NCI-H2081 (cell line): ENCODE data around the gene OR10V1.
"Not testable (repeated sequence)": the region's sequence is repeated elsewhere in the genome, so short reads cannot be mapped to it uniquely, and the experiment has no call there.

Source experiments
- DNase-seq, 2 experiments: peaks; one replicate each; lab custom pipeline; 2025; lab: John Stamatoyannopoulos, UW

OR10V1 gene

DNA sequence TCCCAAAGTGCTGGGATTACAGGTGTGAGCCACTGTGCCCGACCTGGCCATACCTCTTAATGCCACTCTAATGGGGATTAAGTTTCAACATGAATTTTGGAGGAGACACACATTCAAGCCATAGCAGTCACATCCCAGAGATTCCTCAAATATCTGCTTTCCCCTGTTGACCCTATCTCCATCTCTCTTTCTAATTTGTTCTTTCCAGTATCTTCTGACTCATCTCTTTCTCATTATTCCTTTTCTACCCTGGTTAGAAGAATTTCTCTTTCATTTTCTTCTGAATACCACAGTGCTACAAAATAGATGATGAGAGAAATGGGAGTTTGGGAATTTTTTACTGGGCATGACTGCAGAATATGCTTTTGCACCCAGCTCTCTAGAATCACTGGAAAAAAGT lies 5.1 kb downstream of the OR10V1 start:
- no peak for DNase-seq

DNA sequence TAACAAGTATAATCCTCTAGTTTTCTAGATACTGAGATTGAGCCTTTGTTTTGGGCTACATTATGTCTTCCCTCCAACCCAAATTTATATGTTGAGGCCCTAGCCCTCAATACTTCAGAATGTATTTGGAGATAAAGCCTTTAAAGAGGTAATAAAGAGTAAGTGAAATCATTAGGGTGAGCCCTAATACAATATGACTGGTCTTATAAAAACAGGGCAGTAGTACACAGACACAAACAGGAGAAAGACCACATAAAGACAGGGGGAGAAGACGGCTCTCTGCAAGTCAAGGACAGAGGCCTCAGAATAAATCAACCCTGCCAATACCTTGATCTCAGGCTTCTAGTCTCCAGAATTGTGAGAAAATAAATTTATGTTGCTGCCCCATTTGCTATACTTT lies 6.3 kb downstream of the OR10V1 start:
- no peak for DNase-seq

GRCh38 chr11:59706518-59707285 lies 6.9 kb downstream of the OR10V1 start:
- DNase-seq: no peak

DNA sequence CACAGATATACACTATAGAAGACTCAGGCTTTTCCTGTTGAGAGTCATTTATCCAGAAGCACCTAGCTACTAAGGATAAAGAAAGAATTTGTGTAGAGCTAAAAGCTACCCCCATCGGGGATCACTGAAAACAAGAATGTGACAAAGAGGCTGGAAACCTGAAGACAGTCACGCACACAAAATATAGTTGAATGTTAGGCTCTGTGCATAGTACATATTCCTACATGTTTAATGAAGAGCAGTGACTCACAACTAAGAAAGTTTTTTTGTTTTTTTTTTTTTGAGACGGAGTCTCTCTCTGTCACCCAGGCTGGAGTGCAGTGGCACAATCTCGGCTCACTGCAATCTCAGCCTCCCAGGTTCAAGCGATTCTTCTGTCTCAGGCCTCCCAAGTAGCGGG lies 8.4 kb downstream of the OR10V1 start:
- DNase-seq: no peak

DNA sequence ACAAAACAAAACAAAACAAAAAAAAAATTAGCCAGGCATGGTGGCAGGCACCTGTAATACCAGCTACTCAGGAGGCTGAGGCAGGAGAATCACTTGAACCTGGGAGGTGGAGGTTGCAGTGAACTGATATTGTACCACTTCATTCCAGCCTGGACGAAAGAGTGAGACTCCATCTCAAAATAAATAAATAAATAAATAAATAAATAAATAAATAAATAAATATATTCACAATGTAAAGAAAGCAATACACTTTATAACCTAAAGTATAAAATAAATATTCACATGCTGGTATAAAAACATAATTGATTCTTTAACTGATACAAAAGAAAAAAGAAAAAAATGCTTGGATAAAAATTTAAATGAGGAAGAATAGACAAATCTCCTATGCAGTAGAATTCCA lies 10.1 kb downstream of the OR10V1 start:
- DNase-seq: not testable (repeated sequence)

DNA sequence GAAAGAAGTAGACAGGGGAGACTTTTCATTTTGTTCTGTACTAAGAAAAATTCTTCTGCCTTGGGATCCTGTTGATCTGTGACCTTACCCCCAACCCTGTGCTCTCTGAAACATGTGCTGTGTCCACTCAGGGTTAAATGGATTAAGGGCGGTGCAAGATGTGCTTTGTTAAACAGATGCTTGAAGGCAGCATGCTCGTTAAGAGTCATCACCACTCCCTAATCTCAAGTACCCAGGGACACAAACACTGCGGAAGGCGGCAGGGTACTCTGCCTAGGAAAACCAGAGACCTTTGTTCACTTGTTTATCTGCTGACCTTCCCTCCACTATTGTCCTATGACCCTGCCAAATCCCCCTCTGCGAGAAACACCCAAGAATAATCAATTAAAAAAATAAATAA lies 13.5 kb downstream of the OR10V1 start:
- DNase-seq: not testable (repeated sequence)

DNA sequence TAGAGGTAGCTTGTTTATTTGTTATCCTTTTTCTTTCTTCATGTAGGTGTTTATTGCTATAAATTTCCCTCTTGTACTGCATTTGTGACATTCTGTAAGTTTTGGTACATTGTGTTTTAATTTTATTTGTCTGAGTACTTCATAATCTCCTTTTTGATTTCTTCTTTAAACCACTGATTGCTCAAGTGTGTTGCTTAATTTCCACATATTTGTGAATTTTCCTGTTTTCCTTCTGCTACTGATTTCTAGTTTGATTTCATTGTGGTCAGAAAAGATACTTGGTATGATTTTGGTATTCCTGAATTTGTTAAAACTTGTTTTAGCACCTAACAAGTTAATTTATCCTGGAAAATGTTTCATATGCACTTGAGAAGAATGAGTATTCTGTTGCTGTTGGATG lies 15.1 kb downstream of the OR10V1 start:
- no peak for DNase-seq

DNA sequence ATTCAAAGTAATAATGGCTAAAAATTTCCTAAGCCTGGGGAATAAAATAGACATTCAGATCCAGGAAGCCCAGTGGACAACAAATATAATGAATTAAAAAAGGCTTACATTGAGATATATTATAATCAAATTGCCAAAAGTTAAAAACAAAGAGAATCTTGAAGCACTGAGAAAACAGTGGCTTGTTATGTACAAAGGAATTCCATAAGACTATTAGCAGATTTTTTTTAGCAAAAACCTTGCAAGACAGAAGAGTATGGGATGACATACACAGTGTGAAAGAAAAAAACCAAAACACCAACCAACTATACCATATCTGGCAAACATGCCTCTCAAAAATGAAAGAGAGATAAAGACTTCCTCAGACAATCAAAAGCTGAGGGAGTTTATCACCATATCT lies 20.7 kb downstream of the OR10V1 start:
- DNase-seq: no peak

DNA sequence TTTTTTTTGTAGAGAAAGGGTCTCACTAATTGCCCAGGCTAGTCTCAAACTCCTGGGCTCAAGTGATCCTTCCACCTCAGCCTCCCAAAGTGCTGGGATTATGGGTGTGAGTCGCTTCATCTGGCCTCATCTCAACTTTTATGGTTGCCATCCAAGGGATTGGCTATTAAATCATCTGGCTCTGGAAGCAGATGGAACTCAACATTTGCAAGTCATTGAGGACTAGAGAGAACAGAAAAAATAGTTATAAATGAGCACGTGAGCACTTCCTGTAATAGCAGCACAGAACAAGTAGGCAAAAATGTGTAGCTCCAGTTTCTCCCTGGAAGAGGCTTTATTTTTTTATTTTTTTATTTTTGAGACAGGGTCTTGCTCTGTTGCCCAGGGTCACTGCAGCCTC lies 22.5 kb downstream of the OR10V1 start:
- no peak for DNase-seq

DNA sequence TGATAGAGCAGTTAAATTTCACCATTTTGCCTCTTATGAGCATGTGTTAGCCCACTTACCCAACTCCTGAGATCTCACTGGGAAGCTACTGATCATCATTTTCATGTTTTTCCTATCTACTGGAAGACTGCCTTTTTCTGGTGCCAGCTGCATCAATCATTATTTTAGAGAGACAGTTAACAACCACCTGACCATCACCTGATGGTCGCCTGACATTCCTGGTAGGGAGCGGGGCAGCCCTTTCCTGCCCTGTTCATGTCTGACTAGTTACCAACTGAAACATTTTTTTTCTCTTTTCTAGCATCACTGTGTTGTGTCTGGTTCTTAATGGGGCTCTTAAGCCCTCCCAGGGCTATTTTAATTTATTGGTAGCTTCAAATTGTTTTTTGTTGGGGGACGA lies 24.6 kb downstream of the OR10V1 start:
- no peak for DNase-seq

- DNase-seq: peak in 1 of 2 experiments; percentile 33
Observed at GRCh38 chr11:59681260-59681725, 32.4 kb downstream of the OR10V1 start.

DNA sequence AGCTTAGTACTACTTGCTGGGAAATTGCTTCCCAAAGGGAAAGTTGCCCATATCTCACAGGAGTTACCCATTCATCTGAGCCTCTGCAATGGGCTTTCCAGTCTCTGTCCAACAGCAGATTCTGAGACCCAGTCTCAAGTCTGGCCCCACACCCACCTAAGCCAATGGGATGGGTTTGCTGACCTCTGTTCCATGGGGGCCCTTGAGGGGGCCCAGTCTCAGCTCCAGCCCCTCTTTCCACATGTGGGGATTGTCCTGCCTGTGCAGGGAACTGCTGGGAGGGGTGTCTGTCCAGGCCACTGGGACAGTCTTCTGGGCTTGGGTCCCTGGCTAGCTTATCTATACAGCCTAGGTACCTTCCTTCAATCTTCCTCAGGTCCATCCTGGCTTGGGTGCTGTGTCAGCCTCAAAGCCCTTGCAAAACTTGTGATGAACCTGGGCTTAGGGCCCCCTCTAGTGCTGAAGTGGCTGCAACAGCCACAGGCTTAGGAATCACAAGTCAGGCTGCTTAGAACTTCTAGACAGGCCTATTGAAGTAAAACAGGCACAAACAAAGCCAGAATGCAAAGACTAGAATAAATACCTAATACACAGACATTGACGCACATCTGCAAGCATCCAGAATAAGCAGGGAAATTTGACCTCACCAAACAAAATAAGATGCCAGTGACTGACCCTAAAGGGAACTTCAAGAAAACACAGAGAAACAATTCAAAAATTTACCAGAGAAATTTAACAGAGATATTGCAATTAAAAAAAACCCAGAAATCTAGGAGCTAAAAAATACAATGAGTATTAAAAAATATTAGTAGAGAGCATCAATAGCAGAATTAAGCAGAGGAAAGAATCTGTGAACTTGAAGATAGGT lies 33.1 kb downstream of the OR10V1 start:
- peak; percentile 53 to 57 for DNase-seq

- DNase-seq: no peak
Observed at GRCh38 chr11:59679347-59679746, 34.3 kb downstream of the OR10V1 start.

DNA sequence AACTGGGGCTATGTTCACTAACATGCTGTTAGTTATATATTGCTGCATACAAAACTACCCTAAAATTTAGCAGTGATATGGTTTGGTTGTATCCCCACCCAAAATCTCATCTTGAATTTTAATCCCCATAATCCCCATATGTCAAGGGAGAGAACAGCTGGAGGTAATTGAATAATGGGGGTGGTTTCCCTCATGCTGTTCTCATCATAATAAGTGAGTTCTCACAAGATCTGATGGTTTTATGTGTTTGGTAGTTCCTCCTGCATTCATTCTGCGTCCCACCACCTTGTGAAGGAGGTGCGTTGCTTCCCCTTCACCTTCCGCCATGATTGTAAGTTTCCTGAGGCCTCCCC lies 34.9 kb downstream of the OR10V1 start:
- DNase-seq: no peak

- DNase-seq: no peak
Observed at GRCh38 chr11:59678118-59678812, 35.4 kb downstream of the OR10V1 start.

DNA sequence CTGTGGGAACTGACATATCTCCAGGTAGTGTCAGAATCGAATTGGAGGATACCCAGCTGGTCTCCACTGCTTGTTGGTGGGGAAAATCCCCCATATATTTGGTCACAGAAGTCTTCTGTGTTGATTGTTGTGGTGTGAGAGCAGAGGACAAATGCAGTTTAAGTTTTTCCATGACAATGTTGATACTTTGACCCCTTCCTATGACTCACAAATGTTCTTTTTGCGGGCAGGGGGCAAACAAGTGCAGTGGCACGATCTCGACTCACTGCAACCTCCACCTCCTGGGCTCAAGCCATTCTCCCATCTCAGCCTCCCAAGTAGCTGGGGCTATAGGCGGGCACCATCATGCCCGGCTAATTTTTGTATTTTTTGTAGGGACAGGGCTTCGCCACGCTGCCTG lies 37.4 kb downstream of the OR10V1 start:
- no peak for DNase-seq

- DNase-seq: no peak
Observed at GRCh38 chr11:59674291-59674690, 39.4 kb downstream of the OR10V1 start.

GRCh38 chr11:59673291-59673690 lies 40.4 kb downstream of the OR10V1 start:
- no peak for DNase-seq

GRCh38 chr11:59671471-59671870 lies 42.2 kb downstream of the OR10V1 start:
- DNase-seq: no peak

GRCh38 chr11:59669611-59670009 lies 44.0 kb downstream of the OR10V1 start:
- DNase-seq: no peak

DNA sequence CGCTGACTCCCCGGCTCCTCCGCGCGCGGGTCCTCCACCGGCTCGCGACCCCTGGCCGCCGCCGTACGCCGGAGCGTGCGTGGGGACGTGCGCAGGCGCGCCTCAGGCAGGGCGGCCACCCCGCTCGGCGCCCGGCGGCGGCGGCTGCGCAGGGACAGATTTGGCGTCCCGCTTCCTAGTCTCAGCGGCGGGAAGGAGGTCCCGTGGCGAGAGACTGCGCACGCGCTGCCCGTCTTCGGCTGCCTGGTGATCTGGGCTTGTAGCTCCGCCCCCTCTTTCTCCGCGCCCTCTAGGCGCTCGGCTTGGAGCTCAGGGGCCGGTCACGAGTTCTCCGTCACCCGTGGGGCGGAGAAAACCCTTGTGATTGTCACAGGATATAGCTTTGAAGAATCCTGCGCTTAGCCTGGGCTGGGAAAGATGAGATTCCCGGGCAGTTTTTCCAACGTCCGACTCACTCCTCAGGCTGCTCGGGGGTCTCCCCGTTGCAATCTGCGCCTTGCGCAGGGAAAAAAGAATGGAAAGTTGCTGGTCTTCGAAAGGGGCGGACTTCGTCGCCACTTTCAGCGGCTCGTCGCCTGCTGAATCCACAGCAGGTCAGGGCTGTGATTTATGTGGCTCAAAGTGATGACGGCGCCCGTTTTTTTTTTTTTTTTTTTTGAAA lies 44.6 kb downstream of the OR10V1 start, which contains the start of gene PATL1:
TSS of gene PATL1 (minus strand) at position 88 of the 661 bp plus-strand sequence. CDS start 142 bp downstream, outside the sequence.
- peak; percentile 98 for DNase-seq
